Stimulated activated CD4-positive, alpha-beta T cell treated with anti-CD3 and anti-CD28 coated beads, Interleukin-4, amount 100 ng/mL, for 48 hours (primary cell): ENCODE data around the gene CSGALNACT2.
A peak's percentile ranks its signal among the peaks of the same experiment; 100 is the strongest.
"Not testable (repeated sequence)": the region's sequence is repeated elsewhere in the genome, so short reads cannot be mapped to it uniquely, and the experiment has no call there.

ENCODE experiments used
- DNase-seq, 2 donors: peaks; one replicate each; pipeline ENCODE4 v3.0.0-alpha.2; 2020; ENCODE audit warnings: low read depth in 2 of 2

CSGALNACT2 gene

GRCh38 chr10:43138757-43139241 is 554 bp downstream of the CSGALNACT2 start:
- DNase-seq: peak; percentile 37 to 44

- no peak for DNase-seq
These were observed 3.2 kb downstream of the CSGALNACT2 start for GRCh38 chr10:43141421-43141820.

- DNase-seq: no peak
These were observed 7.1 kb downstream of the CSGALNACT2 start for GRCh38 chr10:43145311-43145710.

GRCh38 chr10:43145936-43146335 is 7.7 kb downstream of the CSGALNACT2 start:
- not testable (repeated sequence) for DNase-seq

GRCh38 chr10:43151371-43151770 is 13.1 kb downstream of the CSGALNACT2 start:
- DNase-seq: no peak

- DNase-seq: no peak
These were observed 15.7 kb downstream of the CSGALNACT2 start for GRCh38 chr10:43153901-43154300.

GRCh38 chr10:43155221-43155620 is 17.0 kb downstream of the CSGALNACT2 start:
- DNase-seq: no peak

GRCh38 chr10:43155741-43156140 is 17.5 kb downstream of the CSGALNACT2 start:
- no peak for DNase-seq

- no peak for DNase-seq
These were observed 18.5 kb downstream of the CSGALNACT2 start for GRCh38 chr10:43156590-43157341.

GRCh38 chr10:43158636-43159035 is 20.4 kb downstream of the CSGALNACT2 start:
- DNase-seq: no peak

GRCh38 chr10:43160046-43160920 is 22.0 kb downstream of the CSGALNACT2 start:
- DNase-seq: peak; percentile 21 to 32

GRCh38 chr10:43160921-43161255 is 22.6 kb downstream of the CSGALNACT2 start:
- no peak for DNase-seq

- DNase-seq: no peak
These were observed 24.4 kb downstream of the CSGALNACT2 start for GRCh38 chr10:43162604-43163003.

GRCh38 chr10:43166207-43166879 is 28.1 kb downstream of the CSGALNACT2 start:
- no peak for DNase-seq

- DNase-seq: no peak
These were observed 28.7 kb downstream of the CSGALNACT2 start for GRCh38 chr10:43166880-43167497.

GRCh38 chr10:43167498-43167889 is 29.2 kb downstream of the CSGALNACT2 start:
- no peak for DNase-seq

GRCh38 chr10:43170491-43170890 is 32.2 kb downstream of the CSGALNACT2 start:
- DNase-seq: no peak

GRCh38 chr10:43172645-43173044 is 34.4 kb downstream of the CSGALNACT2 start:
- no peak for DNase-seq

GRCh38 chr10:43173120-43173519 is 34.9 kb downstream of the CSGALNACT2 start:
- DNase-seq: no peak

GRCh38 chr10:43174969-43175368 is 36.7 kb downstream of the CSGALNACT2 start:
- DNase-seq: no peak

GRCh38 chr10:43176271-43176670 is 38.0 kb downstream of the CSGALNACT2 start:
- DNase-seq: no peak

- DNase-seq: no peak
These were observed 39.4 kb downstream of the CSGALNACT2 start for GRCh38 chr10:43177595-43177994.
